Neutrophil (primary cell): ENCODE measurements around the gene FAM234B.

Experiments
- H3K27ac ChIP-seq: fragments of 200-600 bp; sonication (generic); 2 replicates; pipeline ENCODE4 v1.5.1; 2016; ENCODE audit warnings: mild to moderate bottlenecking, moderate library complexity
- H3K27me3 ChIP-seq: fragments of 200-600 bp; sonication (generic); 2 replicates; pipeline ENCODE4 v1.6.0; 2016; ENCODE audit warnings: mild to moderate bottlenecking
- H3K36me3 ChIP-seq: fragments of 200-600 bp; sonication (generic); 2 replicates; pipeline ENCODE4 v1.5.1; 2017
- H3K4me1 ChIP-seq, 2 experiments: fragments of 200-600 bp in 1 of 2; sonication (generic) in 1 of 2; 1 replicate in 1 of 2; 2 replicates in 1 of 2; pipeline versions ENCODE4 v1.5.1 to v1.6.1; 2013 to 2016; ENCODE audit warnings: low read depth in 1 of 2, low read length in 1 of 2, mild to moderate bottlenecking in 1 of 2, moderate library complexity in 1 of 2; ENCODE audit not compliant: control insufficient read depth in 1 of 2, insufficient read depth in 1 of 2
- H3K4me3 ChIP-seq, 2 experiments: fragments of 200-600 bp in 1 of 2; sonication (generic) in 1 of 2; 1 replicate in 1 of 2; 2 replicates in 1 of 2; pipeline ENCODE4 v1.5.1; 2013 to 2016; ENCODE audit warnings: low read depth in 1 of 2, low read length in 1 of 2, mild to moderate bottlenecking in 1 of 2, moderate library complexity in 1 of 2
- H3K9me3 ChIP-seq: fragments of 200-600 bp; sonication (generic); 2 replicates; pipeline ENCODE4 v1.5.1; 2016
- TF ChIP-seq, protein P1 (sequence below): fragments of 200-600 bp; sonication (generic); IDR thresholded peaks from 2 replicates; pipeline ENCODE4 v1.5.1; 2016; ENCODE audit warnings: antibody characterized with exemption

The FAM234B gene

DNA sequence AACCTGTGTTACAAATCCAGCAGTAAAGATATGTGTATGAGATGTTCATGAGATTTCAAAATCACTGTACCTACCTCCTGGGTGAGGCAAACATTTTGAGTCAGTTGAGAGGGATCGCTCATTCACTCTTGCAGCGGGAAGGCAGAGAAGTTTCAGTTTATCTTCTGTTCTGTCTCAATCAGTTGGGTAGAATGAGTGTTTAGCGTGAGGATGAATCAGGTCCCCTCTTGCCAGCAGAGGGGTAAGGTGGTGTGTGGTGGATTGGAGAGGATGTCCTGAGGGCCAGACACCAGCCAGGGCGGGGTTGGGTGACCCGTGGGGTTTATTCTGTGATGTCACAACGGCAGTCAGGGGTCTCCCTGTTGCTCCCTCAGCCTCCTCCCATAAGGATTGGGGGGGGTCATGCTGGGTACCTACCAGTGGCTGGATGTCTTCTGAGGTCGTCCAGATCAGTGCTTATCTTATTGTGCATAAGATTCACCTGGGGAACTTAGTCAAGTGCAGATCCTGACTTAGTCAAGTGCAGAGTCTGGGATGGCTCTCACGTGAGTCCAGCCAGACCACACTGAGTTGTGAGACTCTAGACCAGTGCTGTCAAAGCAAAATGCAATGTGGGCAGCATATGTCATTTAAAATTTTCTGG is 59.3 kb downstream of the FAM234B start, which contains the start of gene GSG1:
Gene GSG1, minus strand, starts transcription at position 277 of the 643 bp plus-strand sequence. Its CDS starts 155 bp downstream, at position 122.
- peak within 1 kb of the TSS; percentile 70 for H3K27ac ChIP-seq

DNA sequence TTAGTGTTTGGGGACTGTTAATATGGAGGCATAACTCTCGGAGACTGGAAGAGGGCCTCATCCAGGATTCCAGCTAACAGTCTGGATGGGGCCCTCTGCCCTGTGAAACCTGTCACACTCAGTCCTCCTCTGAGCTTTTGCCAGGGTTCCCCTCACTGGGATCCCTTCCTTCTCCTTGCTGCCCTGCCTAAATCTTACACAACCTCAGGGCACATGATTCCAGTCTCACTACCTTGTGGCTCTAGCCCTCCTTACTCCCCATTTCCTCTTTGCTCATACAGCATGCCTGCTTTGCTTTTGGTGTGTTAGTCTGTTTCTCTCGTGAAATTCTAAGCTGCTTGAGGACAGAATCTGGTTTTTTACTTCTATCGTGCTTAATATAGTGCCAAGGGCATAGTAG is 60.2 kb downstream of the FAM234B start:
- no peaks in the 10 kb centered on the region for H3K9me3 ChIP-seq
- TF ChIP-seq, protein P1, sequence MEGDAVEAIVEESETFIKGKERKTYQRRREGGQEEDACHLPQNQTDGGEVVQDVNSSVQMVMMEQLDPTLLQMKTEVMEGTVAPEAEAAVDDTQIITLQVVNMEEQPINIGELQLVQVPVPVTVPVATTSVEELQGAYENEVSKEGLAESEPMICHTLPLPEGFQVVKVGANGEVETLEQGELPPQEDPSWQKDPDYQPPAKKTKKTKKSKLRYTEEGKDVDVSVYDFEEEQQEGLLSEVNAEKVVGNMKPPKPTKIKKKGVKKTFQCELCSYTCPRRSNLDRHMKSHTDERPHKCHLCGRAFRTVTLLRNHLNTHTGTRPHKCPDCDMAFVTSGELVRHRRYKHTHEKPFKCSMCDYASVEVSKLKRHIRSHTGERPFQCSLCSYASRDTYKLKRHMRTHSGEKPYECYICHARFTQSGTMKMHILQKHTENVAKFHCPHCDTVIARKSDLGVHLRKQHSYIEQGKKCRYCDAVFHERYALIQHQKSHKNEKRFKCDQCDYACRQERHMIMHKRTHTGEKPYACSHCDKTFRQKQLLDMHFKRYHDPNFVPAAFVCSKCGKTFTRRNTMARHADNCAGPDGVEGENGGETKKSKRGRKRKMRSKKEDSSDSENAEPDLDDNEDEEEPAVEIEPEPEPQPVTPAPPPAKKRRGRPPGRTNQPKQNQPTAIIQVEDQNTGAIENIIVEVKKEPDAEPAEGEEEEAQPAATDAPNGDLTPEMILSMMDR = no peak
- H3K27me3 ChIP-seq = no peaks in the 10 kb centered on the region
- no peak overlapping the region for H3K27ac ChIP-seq
- no peaks in the 10 kb centered on the region for H3K36me3 ChIP-seq
- no peak overlapping the region for H3K4me3 ChIP-seq
- H3K4me1 ChIP-seq = peaks cover 6 to 21% of the 10 kb centered on the region in 2 experiments

More for the DNA sequence above, 59.3 kb downstream of the FAM234B start, which contains the start of gene GSG1:
- Histone ChIP-seq H3K27me3 (no peaks in the 10 kb centered on the region), H3K36me3 (no peaks in the 10 kb centered on the region), H3K9me3 (no peaks in the 10 kb centered on the region), H3K4me1 (peaks cover 12 to 30% of the 10 kb centered on the region in 2 experiments), H3K4me3 (no peak within 1 kb of the TSS)
- TF ChIP-seq, protein P1 = no peak

DNA sequence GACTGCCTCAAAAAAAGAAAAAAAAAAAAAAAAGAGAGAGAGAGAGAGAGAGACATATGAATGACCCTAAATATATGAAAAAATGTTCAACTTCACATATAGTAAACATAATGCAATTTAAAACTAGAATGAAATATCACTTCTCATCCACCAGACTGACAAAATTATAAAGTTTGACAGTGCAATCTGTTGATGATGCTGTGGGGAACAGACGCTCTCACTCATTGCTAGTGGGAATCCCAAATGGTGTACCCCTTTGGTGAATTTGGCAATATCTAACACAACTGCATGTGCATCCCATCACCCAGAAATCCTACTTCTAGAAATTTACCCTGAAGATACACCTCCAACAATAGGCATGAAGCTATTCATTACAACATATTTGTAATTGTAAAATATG is 61.6 kb downstream of the FAM234B start:
- Histone ChIP-seq H3K9me3 (no peaks in the 10 kb centered on the region), H3K27ac (no peak overlapping the region), H3K4me3 (no peak overlapping the region), H3K36me3 (no peaks in the 10 kb centered on the region), H3K4me1 (peaks cover 2 to 12% of the 10 kb centered on the region in 2 experiments), H3K27me3 (no peaks in the 10 kb centered on the region)
- TF ChIP-seq, protein P1 = no peak

DNA sequence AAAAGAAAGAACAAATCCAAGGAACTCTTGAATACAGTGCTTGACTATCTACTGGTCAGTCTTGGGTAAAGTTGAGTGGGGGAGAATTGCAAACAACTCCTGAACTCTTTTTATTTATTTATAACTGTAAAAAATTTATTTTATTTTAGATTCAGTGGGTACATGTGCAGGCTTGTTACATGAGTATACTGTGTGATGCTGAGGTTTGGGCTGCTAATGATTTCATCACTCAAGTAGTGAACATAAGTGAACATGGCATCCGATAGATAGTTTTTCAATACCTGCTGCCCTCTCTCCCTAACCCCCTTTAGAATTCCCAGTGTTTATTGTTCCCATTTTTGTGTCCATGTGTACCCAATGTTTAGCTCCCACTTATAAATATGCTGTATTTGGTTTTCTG is 62.5 kb downstream of the FAM234B start:
- TF ChIP-seq, protein P1 = no peak
- peaks cover 0 to 4% of the 10 kb centered on the region in 2 experiments for H3K4me1 ChIP-seq
- no peak overlapping the region for H3K4me3 ChIP-seq
- H3K9me3 ChIP-seq = no peaks in the 10 kb centered on the region
- no peaks in the 10 kb centered on the region for H3K27me3 ChIP-seq
- H3K27ac ChIP-seq = no peak overlapping the region
- H3K36me3 ChIP-seq = no peaks in the 10 kb centered on the region

DNA sequence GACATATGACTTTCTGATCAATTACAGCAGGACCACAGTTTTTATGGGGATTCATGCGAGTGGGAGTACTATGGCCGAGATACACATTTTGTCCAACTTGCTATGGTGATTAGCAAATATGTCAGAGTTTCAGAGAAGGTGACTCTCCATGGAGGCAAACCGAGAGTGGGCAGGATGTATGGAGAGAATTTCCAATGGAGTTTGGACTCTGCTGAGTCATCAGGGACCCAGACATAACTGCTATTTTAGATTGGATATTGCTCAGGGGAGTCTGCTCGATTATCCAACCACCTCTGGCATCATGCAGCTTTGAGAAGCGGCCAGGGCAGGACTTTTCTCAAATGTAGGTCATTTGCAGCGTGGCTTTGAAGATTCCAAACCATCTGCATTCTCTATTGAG is 68.8 kb downstream of the FAM234B start:
- no peaks in the 10 kb centered on the region for H3K36me3 ChIP-seq
- H3K4me3 ChIP-seq = no peak overlapping the region
- TF ChIP-seq, protein P1 = no peak
- H3K27me3 ChIP-seq = no peaks in the 10 kb centered on the region
- H3K4me1 ChIP-seq = no peaks in the 10 kb centered on the region
- H3K27ac ChIP-seq = no peak overlapping the region
- H3K9me3 ChIP-seq = no peaks in the 10 kb centered on the region
